ENCODE data around the gene ZBED4.

ZBED4 gene

DNA sequence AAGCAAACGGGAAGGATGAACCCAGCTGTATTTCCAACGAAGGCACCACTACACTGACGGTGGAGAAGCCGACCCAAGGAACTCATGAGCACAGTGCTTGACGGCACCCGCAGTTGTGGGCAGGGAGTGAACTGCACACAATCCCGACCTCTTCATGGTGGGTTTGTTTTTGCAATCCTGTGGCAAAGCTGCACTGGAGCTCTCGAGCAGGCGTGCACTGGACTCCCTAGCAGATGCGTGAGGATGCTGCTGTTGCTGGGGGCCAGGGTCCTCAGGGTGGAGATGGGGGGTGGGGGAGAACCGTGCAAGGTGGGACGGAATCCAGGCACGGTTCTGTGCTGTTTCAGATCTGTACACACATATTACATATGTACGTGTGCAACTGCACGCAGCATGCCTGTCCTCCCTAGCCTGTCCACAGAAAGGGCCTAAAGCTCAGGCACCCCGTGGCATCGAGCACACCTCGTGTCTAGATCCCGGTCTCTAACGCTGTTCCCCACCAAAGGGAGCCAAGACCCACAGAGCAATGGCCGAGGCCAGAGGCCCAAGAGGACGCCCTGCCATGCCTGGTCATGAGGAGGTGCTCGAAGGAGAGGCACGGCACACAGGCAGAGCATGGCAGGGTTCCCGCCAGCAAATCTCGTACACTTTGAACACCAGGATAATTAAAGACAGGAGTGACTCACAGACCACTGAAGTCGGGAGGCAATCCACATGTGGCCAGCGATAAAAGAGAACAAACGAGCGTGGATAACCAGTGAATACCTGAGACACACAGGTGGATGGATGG, 47.0 kb downstream of the ZBED4 start:
- no peak for DNase-seq (ENCODE audit: low read depth in 2 of 2)

DNA sequence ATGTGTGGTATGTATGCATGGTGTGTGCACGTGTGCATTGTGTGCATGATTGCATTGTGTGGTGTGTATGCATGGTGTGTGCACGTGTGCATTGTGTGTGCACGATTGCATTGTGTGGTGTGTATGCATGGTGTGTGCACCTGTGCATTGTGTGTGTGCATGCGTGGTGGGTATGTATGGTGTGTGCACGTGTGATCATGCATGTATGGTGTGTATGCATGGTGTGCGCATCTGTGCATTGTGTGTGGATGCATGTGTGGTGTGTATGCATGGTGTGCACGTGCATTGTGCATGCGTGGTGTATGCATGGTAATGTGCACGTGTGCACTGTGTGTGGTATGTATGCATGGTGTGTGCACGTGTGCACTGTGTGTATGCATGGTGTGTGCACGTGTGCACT, 47.8 kb downstream of the ZBED4 start:
- DNase-seq (ENCODE audit: low read depth in 2 of 2) = no peak

DNA sequence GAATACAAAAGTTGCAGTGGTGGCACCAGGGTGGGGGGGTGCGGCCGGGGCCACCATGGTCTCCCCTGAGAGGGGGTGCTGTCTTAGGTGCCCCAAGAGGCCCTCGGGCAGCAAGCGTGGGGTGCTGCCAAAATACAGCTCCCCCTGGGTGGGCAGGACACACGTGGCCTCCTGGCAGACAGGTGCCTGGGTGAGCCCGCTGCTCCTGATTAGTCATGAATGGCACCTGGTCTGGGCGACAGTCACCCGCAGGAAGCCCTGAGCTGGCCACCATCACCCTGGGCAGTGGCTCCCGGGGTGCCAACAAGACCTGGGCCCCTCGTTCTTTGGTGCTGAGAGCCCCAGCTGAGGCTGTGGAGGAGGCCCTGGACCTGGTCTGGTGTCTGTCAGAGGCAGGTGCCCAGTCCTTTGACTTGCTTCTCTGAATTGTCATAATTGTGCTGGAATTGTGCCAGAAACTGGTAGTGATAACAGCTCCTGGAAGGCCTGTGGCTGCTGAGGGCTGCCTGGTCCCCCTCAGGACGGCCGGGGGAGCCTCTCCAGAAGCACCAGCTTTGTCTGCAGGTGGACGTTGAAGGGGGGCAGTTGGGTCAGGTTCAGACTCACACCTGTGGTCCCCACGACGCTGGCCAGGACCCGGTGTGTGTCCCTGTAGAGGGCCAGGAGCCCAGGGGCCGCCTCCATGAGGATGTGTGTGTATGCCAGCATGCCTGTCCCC, 49.8 kb downstream of the ZBED4 start:
- no peak for DNase-seq (ENCODE audit: low read depth in 2 of 2)

DNA sequence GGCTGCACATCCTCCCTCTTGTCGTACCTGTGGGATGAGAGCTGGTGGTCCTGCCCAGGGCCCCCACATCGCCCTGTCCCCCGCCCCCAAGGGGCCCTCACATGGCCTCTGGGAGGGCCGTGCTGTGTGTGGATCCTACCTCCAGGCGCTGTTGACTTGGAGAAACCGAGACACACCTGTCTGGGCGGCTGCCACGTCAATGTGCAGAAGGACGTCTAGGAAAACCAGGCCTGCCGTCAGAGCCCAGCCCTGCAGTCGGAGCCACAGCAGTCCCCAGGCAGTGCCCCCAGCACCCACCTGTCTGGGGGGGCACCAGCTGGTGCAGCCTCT, 50.4 kb downstream of the ZBED4 start:
- no peak for DNase-seq (ENCODE audit: low read depth in 2 of 2)

DNA sequence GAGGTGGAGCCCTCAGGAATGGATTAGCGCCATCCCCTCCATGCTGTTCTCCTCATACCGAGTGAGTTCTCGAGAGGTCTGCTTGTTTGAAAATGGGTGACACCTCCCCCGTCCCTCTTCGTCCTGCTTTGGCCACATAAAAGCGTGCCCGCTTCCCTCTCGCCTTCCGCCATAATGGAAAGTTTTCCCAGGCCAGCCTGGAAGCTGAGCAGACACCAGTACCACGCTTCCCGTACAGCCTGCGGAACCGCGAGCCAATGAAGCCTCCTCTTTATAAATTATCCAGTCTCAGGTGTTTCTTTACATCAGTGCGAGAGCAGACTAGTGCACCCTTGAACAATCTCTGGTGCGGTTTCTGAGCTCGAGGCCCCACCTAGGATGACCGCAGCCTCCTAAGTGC, 51.8 kb downstream of the ZBED4 start:
- no peak for DNase-seq (ENCODE audit: low read depth in 2 of 2)

DNA sequence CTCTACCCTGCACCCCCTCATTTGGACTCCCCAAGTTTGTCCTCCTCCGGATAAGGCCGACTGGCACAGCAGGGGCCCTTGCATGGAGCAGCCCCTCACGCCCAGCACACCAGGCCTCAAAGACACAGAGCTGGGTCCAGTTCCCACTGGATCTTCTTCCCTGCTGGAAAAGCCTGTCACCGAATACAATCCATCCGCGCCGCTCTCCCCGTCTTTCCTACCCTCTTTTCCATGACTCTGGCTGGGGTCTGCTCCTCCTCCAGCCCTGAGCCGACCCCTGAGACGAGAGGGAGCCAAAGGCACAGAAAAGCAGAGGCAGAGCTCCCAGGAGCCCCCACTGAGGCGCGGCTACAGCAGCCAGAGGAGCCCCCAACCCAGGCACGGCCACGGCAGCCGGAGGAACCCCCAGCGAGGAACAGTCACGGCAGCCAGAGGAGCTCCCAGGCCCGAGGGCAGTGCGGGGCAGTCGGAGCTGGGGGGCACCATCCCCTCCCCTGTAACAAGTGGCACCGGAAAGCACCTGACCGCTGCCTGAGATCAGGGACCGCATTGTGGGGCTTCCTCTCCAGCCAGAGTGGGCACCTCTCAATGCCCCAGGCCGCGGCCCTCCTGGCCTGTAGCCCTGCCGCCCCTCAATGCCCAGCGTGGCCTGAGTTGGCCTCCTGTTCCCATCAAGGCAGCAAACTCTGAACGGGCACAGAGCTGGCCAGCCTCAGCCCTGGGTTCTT, 52.6 kb downstream of the ZBED4 start:
- DNase-seq (ENCODE audit: low read depth in 2 of 2) = no peak

DNA sequence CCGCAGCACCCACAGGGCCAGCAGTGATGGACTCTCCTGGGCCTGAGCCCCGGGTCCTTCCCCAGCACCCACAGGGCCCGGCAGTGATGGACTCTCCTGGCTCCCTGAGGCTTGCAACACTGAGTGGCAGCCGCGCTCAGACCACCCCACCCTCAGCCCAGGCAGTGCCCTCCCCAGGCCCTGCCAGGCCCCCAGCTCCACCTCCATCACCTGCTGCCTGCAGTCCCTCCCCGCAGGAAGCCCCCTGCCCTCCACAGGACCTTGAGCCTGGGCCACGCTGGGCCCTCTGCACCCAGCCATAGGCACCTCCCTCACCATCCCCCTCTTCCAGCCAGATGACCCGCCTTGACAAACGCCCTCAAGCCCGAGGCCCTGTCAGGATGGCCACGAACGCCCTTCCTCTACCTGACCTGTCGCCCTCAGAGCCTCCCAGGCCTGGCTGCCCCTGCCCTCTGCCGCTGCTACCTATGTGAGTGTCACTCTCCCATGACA, 53.2 kb downstream of the ZBED4 start:
- DNase-seq (ENCODE audit: low read depth in 2 of 2) = no peak

DNA sequence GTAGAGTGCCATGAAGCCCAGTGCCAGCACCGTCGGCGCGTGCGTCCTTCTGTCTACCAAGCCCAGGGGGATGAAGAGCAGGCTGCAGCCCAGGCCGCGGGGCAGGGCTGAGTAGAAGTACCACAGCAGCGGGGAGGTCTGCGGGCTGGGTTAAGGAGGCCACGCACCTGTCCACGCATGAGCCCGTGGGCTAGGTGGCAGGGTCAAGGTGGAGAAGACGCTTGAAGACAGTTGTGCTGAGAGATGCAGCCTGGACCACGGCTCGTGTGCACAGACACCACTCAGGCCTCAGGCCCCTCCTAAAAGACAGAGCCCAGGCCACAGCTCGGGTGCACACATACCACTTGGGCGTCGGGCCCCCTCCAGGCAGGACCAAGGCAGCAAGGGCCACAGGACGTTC, 54.2 kb downstream of the ZBED4 start:
- no peak for DNase-seq (ENCODE audit: low read depth in 2 of 2)

DNA sequence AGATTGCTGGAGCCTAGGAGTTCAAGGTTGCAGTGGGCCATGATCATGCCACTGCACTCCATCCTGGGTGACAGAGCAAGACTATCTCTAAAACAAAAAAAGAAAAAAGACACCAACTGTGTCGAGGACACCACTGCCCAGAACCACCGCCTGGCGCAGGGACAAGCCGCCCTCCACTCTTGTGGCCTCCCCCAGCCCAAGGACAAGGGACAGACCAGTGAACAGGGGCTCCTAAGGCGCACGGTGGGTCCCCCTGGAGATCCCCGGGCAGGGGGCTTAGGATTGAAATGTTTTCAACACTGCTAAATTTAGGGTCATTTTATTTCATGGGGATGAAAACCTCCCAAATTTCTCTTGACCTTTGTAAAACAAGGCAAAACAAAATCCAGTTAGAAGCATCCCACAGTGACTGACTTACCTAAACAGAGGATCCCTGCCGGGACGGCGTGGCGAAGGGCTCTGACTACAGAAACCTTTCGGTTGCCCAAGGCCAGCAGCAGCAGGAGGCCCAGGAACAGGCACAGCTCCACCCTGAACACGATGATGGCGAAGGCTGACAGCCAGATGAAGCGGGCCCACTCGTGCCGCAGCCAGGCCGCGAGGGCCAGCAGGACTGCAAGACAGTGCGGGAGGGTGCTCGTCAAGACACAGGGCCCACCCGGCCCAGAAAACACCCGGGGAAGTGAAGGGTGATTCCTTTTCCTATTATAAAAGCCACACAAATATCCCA, 56.0 kb downstream of the ZBED4 start:
- DNase-seq (ENCODE audit: low read depth in 2 of 2) = no peak

DNA sequence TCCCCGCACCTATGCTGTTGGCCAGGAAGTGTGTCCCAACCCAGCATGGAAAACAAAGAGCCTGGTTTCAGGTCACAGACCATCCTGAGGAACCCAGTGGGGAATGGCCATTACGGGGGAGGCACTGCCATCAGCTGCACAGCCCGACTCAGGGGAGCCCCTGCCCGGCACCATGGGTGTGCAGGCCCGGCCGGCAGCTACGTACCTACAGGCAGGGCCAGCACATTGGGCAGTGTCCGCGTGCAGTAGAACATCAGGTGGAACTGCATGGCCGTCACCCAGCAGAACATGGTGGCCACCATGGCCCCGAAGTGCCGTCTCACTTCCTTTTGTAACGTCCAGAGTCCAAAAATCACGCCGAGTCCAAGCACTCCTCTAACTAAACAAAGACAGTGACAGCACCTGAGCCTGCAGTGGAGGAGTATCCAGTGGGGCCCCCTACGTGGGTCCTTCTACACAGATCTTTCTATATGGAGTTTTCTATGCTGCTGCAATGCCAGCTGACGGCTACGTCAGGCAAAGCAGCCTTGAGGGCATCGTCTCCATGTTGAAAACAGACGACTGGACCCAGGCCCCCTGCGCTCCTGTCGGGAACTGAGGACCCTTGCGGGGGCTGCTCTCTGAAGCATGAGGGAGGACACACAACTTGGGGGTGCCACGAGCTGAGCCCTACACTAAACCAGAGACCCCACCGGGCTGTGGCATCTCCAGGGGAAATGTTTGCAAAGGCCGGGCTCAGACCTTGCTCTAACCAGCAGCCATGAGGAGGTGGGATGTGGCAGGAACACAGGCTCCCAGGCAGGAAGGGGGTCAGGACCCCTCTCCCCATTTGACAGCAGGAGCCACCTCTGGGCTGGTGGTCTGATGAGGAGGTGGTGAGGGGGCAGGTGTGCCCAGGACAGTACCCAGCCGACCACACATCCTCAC, 56.8 kb downstream of the ZBED4 start:
- no peak for DNase-seq (ENCODE audit: low read depth in 2 of 2)

DNA sequence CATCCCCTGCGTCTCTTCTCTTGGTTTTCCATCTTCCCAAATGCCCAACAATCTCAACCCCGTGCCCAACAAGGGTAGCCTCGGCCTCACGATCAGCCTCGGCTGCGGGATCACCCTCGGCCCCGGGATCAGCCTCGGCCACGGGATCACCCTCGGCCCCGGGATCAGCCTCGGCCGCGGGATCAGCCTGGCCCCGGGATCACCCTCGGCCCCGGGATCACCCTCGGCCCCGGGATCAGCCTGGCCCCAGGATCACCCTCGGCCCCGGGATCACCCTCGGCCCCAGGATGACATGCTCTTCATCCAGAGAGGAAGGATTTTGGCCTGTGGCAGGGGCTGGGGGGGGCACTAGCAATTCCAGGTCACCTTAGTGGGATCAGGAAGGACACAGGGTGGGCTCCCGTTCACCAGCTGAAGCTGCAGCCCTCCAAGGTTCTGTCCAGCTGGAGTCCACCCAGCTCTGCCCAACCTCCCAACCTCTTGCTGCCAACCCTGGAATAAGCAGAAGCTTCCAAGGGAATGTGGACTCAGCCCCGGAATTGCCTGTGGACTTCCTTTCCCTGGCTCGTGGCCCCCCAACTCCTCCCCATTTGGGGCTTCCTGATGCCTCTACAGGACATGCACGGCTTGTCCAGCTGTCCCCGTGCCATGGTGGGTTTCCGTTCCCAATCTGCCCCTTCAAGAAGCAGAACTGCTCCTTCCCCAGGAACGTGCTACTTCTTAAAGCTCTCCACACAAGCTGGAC, 58.4 kb downstream of the ZBED4 start:
- DNase-seq (ENCODE audit: low read depth in 2 of 2) = no peak

DNA sequence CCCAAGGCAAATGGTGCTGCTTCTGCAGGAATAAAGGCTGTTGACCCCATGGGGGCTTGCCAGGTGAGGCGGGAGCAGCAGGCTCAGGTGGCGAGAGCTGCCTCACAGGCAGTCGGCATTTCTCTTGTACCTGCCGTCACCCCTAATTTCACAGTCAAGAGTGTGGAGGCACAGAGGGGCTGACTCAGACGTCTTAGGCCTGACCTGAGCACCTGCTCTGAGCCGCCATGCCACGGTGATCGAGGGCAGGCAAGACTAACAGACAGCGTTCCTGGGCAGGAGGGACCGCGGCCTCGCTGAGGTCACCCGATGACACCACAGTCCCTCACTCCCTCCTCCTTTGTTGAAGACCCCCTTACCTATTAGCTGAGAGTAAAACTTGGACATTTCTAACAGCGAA, 59.4 kb downstream of the ZBED4 start:
- DNase-seq (ENCODE audit: low read depth in 2 of 2) = no peak

DNA sequence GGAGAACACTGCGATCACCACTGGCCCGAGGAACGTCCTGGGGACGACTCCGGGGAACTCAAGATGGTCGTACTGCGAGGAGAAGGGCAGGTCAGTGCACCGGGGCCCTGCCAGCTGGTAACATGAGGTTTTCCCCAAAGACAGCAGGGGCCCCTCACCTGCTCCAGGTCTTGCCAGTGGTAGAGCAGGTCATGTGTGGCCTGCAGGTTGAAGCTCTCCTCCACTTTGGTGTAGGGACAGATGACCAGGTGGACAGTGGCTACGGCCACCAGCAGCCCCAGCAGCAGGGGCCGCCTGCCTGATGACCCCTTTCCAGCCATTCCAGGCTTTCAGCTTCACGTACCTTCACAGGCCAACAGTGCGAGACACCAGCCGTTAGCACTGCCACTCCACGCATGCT, 59.8 kb downstream of the ZBED4 start:
- DNase-seq (ENCODE audit: low read depth in 2 of 2) = no peak

DNA sequence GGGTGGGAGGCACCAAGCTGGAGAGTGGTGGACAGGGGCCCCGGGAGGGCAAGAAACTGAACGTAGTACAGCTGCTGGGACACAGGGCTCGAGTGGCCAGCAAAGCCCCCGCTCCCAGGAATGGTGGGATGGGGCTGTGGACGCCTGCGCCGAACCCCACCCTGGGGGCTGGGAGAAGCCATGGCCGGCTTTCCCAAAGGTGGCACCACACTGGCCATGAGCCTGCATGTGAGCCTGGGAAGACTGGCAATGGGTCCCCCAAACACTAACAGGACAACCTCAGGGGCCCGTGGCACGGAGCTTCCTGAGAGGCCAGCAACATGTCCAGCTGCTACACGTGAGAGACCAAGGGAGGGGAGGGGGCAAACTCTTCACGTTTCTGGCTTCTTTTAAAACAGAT, 60.6 kb downstream of the ZBED4 start:
- no peak for DNase-seq (ENCODE audit: low read depth in 2 of 2)

DNA sequence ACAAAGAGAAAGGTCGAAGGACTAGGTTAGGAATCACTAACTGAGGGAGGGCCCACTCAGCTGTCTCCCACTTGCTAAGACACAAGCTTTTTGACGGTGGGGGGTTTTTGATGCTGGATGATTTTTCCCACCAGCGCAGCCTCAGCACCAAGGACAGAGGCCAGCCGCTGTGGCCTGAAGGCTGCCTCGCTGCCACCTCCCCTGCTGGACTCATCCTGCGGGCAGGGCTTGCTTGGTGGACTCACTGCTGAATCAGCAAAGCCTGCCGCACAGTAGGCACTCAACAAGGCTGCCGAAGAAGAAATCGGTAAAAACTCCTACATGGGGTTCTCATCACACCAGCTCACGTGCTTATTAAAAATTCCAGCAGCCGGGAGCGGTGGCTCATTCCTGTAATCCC, 62.0 kb downstream of the ZBED4 start:
- DNase-seq (ENCODE audit: low read depth in 2 of 2) = no peak

DNA sequence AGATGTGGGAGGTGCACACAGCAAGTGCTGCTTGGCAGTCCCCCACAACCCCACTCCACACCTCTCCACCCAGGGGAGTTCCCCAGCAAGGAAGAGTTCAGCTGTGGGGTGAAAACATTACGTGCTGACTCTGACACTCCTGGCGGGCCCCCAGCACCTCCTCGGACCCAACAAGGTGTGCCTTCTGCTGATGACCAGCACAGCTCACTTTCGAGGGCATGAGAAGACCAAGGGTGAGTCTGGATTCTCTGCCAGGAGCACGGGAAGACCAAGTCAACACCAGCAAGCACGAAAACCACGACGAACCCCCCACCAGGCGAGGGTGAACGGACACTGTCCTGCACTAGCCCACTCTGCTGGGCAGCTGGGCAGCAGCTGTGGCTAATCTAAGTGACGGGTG, 63.2 kb downstream of the ZBED4 start:
- DNase-seq (ENCODE audit: low read depth in 2 of 2) = no peak

DNA sequence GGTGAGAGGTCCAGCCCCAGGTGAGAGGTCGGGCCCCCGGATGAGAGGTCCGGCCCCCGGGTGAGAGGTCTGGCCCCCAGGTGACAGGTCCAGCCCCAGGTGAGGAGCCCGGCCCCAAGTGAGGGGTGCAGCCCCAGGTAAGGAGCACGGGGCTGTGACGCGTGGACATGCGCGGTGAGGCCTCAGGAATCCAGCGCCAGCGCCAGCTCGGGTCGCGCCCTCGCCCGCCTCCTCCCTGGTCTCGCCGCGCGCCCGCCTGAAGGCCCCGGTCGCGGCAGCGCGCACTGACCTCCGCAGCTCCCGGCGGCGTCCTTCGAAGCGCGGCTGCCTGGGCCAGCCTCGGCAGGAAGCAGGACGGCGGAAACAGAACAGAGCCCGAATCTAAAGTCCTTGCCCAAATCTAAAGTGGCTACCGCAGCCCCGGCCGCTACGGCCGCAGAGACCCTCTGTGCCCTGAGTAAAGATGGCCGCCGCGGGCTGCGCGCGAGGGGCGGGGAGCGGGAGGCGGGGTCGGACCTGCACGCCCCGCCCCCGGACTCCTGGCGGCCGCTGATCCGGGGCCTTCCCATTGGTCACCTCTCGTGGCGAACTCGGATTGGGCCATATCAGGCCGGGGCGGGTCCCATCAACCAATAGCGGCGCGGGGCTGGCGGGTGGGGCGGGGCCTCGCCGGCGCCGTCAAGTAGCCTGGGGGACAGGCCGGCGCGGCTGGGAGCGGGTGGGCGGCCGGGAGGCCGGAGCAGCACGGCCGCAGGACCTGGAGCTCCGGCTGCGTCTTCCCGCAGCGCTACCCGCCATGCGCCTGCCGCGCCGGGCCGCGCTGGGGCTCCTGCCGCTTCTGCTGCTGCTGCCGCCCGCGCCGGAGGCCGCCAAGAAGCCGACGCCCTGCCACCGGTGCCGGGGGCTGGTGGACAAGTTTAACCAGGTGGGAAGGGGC, 64.6 kb downstream of the ZBED4 start, which contains the start of the genes ALG12 and CRELD2:
TSS of gene ALG12 (minus strand) at position 465 of the 937 bp plus-strand sequence. CDS start 4,673 bp downstream, outside the sequence.
TSS of gene CRELD2 (plus strand) at position 661 of the 937 bp plus-strand sequence. CDS start at position 797, 136 bp downstream.
- DNase-seq (ENCODE audit: low read depth in 2 of 2) = peak; percentile 93 to 95

DNA sequence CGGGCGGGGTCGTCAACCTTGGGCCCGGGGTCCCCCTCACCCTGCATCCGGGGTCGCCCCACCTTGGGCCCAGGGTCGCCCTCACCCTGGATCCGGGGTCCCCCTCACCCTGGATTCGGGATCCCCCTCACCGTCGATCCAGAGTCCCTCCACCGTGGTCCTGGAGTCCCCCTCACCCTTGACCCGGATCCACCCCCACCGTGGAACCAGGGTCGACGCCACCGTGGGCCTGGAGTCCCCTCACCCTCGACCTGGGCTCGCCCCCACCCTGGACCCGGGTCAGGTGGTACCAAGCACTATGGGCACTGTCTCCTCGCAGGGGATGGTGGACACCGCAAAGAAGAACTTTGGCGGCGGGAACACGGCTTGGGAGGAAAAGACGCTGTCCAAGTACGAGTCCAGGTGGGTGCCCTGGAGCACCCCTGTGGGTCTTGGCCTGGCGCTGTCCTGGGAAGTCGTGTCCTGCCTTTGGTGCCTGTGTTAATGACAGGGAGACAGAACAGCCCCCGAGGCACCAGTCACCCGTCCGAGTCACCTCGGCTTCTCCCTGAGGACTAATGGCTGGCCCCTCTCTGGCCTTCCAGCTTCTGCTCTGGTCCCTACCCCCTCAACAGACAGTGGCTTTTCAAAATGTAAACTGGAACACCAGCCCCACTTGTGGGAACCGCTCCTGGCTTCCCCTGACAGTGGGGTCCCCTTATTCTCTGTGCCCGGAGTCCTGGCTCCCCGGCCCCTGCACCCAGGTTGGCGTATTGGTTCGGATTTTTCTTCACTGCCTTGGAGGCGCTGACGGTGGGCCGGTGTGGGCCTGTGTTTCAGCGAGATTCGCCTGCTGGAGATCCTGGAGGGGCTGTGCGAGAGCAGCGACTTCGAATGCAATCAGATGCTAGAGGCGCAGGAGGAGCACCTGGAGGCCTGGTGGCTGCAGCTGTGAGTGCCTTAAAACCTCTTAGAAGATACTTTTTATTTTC, 65.6 kb downstream of the ZBED4 start:
- no peak for DNase-seq (ENCODE audit: low read depth in 2 of 2)

All from activated CD8-positive, alpha-beta memory T cell treated with anti-CD3 and anti-CD28 coated beads for 4 hours (primary cell).